Osteocyte (in vitro differentiated cells): ENCODE data around the gene TRIML2. TPM values are rescaled to one million over a fixed set of nuclear protein-coding genes. Genes with fewer than 3 reads are reported as not detected.

Experiments
- DNase-seq: peaks from one replicate; pipeline ENCODE4 v3.0.0; 2021; ENCODE audit warnings: mixed read lengths; ENCODE audit not compliant: unreplicated experiment; ENCODE audit errors: extremely low spot score
- H3K27ac Mint-ChIP-seq: one replicate; pipeline ENCODE4 v1.8.0; 2021; ENCODE audit warnings: mild to moderate bottlenecking, mixed read lengths; ENCODE audit not compliant: unreplicated experiment
- H3K27me3 Mint-ChIP-seq: one replicate; pipeline ENCODE4 v1.8.0; 2021; ENCODE audit warnings: mixed read lengths; ENCODE audit not compliant: unreplicated experiment
- H3K36me3 Mint-ChIP-seq: one replicate; pipeline ENCODE4 v1.8.0; 2021; ENCODE audit warnings: mixed read lengths; ENCODE audit not compliant: unreplicated experiment
- H3K4me1 Mint-ChIP-seq: one replicate; pipeline ENCODE4 v1.8.0; 2021; ENCODE audit warnings: mixed read lengths; ENCODE audit not compliant: unreplicated experiment
- H3K4me3 Mint-ChIP-seq: one replicate; pipeline ENCODE4 v1.8.0; 2021; ENCODE audit warnings: mild to moderate bottlenecking, moderate library complexity, mixed read lengths; ENCODE audit not compliant: unreplicated experiment
- H3K9me3 Mint-ChIP-seq: one replicate; pipeline ENCODE4 v1.8.0; 2021; ENCODE audit warnings: mixed read lengths; ENCODE audit not compliant: unreplicated experiment
- CTCF ChIP-seq: fragments of 200-600 bp; sonication (generic); IDR thresholded peaks from 2 replicates; pipeline ENCODE4 v1.5.0; 2021; ENCODE audit warnings: antibody characterized with exemption, mild to moderate bottlenecking, moderate library complexity
- long read RNA-seq: library from polyadenylated mRNA; unstranded; transcript quantifications from one replicate; pipeline ENCODE4 v2.0.0, GENCODE V29; 2021
- total RNA-seq: library from RNA; stranded (reverse); gene quantifications from 2 replicates; pipeline ENCODE4 v1.2.1, GENCODE V29; 2021

Gene TRIML2
- not detected in 2 replicates for total RNA-seq
- long read RNA-seq = 0 reads

- TF ChIP-seq CTCF = no peak
- Mint-ChIP-seq H3K9me3 (no peaks in the 10 kb centered on the region), H3K4me3 (no peak within 1 kb of the TSS), H3K27me3 (no peaks in the 10 kb centered on the region), H3K4me1 (peaks cover 35% of the 10 kb centered on the region), H3K27ac (peak within 1 kb of the TSS; percentile 74), H3K36me3 (no peaks in the 10 kb centered on the region)
- no peak for DNase-seq
Measured at GRCh38 chr4:188109157-188109755, at the start of gene TRIML2. Gene TRIML2, minus strand, starts transcription at chr4:188109603. Its CDS starts 4,235 bp downstream, at chr4:188105368.

- H3K9me3 Mint-ChIP-seq = no peaks in the 10 kb centered on the region
- TF ChIP-seq CTCF = no peak
- DNase-seq = no peak
Measured at GRCh38 chr4:188158336-188158735, 48.9 kb upstream of the TRIML2 start.

GRCh38 chr4:188154668-188155405 lies 45.4 kb upstream of the TRIML2 start:
- H3K4me1 Mint-ChIP-seq = no peaks in the 10 kb centered on the region
- H3K36me3 Mint-ChIP-seq = no peaks in the 10 kb centered on the region
- no peaks in the 10 kb centered on the region for H3K27me3 Mint-ChIP-seq
- H3K4me3 Mint-ChIP-seq = no peak overlapping the region
- no peaks in the 10 kb centered on the region for H3K9me3 Mint-ChIP-seq
- no peak for TF ChIP-seq CTCF
- DNase-seq = no peak
- no peak overlapping the region for H3K27ac Mint-ChIP-seq

More at GRCh38 chr4:188158336-188158735, 48.9 kb upstream of the TRIML2 start:
- H3K4me3 Mint-ChIP-seq = no peak overlapping the region
- H3K27ac Mint-ChIP-seq = no peak overlapping the region
- H3K27me3 Mint-ChIP-seq = no peaks in the 10 kb centered on the region
- no peaks in the 10 kb centered on the region for H3K36me3 Mint-ChIP-seq
- H3K4me1 Mint-ChIP-seq = peaks cover 2% of the 10 kb centered on the region

- Mint-ChIP-seq H3K27me3 (no peaks in the 10 kb centered on the region), H3K9me3 (no peaks in the 10 kb centered on the region), H3K4me3 (no peak overlapping the region), H3K36me3 (no peaks in the 10 kb centered on the region), H3K27ac (no peak overlapping the region), H3K4me1 (no peaks in the 10 kb centered on the region)
- no peak for DNase-seq
- TF ChIP-seq CTCF = no peak
Measured at GRCh38 chr4:188147776-188148175, 38.4 kb upstream of the TRIML2 start.

GRCh38 chr4:188147176-188147575 lies 37.8 kb upstream of the TRIML2 start:
- no peak overlapping the region for H3K4me3 Mint-ChIP-seq
- no peaks in the 10 kb centered on the region for H3K36me3 Mint-ChIP-seq
- no peaks in the 10 kb centered on the region for H3K4me1 Mint-ChIP-seq
- H3K9me3 Mint-ChIP-seq = no peaks in the 10 kb centered on the region
- TF ChIP-seq CTCF = no peak
- no peak for DNase-seq
- H3K27ac Mint-ChIP-seq = no peak overlapping the region
- no peaks in the 10 kb centered on the region for H3K27me3 Mint-ChIP-seq
